Stimulated activated CD8-positive, alpha-beta memory T cell treated with anti-CD3 and anti-CD28 coated beads, Interleukin-2, amount 100 ng/mL, for 1 hour (primary cell): ENCODE data around the gene PHYH.
"Not testable (repeated sequence)": the region's sequence is repeated elsewhere in the genome, so short reads cannot be mapped to it uniquely, and the experiment has no call there.

Experiments used
- DNase-seq, 2 donors: peaks; one replicate each; pipeline ENCODE4 v3.0.0-alpha.2; 2020; ENCODE audit warnings: low read depth in 2 of 2

PHYH gene

GRCh38 chr10:13321576-13321975, 21.7 kb upstream of the PHYH start:
- no peak for DNase-seq

- DNase-seq = no peak
Measured at GRCh38 chr10:13319166-13319565, 19.3 kb upstream of the PHYH start.

- no peak for DNase-seq
Measured at GRCh38 chr10:13317474-13317873, 17.6 kb upstream of the PHYH start.

- DNase-seq = no peak
Measured at GRCh38 chr10:13316635-13317311, 16.9 kb upstream of the PHYH start.

- DNase-seq = no peak
Measured at GRCh38 chr10:13315361-13315760, 15.5 kb upstream of the PHYH start.

GRCh38 chr10:13311177-13311575, 11.3 kb upstream of the PHYH start:
- no peak for DNase-seq

- DNase-seq = no peak
Measured at GRCh38 chr10:13310518-13311176, 10.8 kb upstream of the PHYH start.

- DNase-seq = no peak
Measured at GRCh38 chr10:13309792-13310191, 9.9 kb upstream of the PHYH start.

GRCh38 chr10:13308096-13308495, 8.2 kb upstream of the PHYH start:
- DNase-seq = no peak

- no peak for DNase-seq
Measured at GRCh38 chr10:13306103-13306502, 6.2 kb upstream of the PHYH start.

- no peak for DNase-seq
Measured at GRCh38 chr10:13302821-13303555, 3.1 kb upstream of the PHYH start.

GRCh38 chr10:13298748-13299436, 972 bp downstream of the PHYH start:
- DNase-seq = no peak

GRCh38 chr10:13296476-13296875, 3.4 kb downstream of the PHYH start:
- DNase-seq = no peak

GRCh38 chr10:13294784-13295183, 5.1 kb downstream of the PHYH start:
- no peak for DNase-seq

GRCh38 chr10:13291821-13292773, 7.8 kb downstream of the PHYH start:
- DNase-seq = no peak

- no peak for DNase-seq
Measured at GRCh38 chr10:13291061-13291460, 8.8 kb downstream of the PHYH start.

- no peak for DNase-seq
Measured at GRCh38 chr10:13284050-13284449, 15.8 kb downstream of the PHYH start.

GRCh38 chr10:13282348-13282747, 17.5 kb downstream of the PHYH start:
- DNase-seq = not testable (repeated sequence)

- DNase-seq = no peak
Measured at GRCh38 chr10:13276749-13277365, 23.0 kb downstream of the PHYH start.

- DNase-seq = not testable (repeated sequence)
Measured at GRCh38 chr10:13276146-13276545, 23.7 kb downstream of the PHYH start.

GRCh38 chr10:13272164-13272571, 27.7 kb downstream of the PHYH start:
- DNase-seq = no peak
